Measurements from ENCODE around the gene TCF4. TPM values are rescaled to one million over a fixed set of nuclear protein-coding genes. Genes with fewer than 3 reads are reported as not detected.

TCF4 gene
- total and polyA plus RNA-seq, 7 donors = 3.5 to 149 (median 106) TPM

- whole genome bisulfite sequencing, 2 donors = 75 to 80% methylated on average over 3 of the region's 3 CpGs
- H3K4me1 ChIP-seq = peaks cover 0 to 26% (median 13%) of the 10 kb centered on the region in 4 donors
- no peak overlapping the region for H3K27ac ChIP-seq
- no peaks in the 10 kb centered on the region for H3K27me3 ChIP-seq
- TF ChIP-seq EP300 (IDR thresholded peaks at IDR 0.05) (no peak), POLR2A (IDR thresholded peaks at IDR 0.05) (no peak), POLR2AphosphoS5 (IDR thresholded peaks at IDR 0.05) (no peak)
- TF ChIP-seq, protein P1, sequence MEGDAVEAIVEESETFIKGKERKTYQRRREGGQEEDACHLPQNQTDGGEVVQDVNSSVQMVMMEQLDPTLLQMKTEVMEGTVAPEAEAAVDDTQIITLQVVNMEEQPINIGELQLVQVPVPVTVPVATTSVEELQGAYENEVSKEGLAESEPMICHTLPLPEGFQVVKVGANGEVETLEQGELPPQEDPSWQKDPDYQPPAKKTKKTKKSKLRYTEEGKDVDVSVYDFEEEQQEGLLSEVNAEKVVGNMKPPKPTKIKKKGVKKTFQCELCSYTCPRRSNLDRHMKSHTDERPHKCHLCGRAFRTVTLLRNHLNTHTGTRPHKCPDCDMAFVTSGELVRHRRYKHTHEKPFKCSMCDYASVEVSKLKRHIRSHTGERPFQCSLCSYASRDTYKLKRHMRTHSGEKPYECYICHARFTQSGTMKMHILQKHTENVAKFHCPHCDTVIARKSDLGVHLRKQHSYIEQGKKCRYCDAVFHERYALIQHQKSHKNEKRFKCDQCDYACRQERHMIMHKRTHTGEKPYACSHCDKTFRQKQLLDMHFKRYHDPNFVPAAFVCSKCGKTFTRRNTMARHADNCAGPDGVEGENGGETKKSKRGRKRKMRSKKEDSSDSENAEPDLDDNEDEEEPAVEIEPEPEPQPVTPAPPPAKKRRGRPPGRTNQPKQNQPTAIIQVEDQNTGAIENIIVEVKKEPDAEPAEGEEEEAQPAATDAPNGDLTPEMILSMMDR (IDR thresholded peaks at IDR 0.05) = no peak
- DNase-seq = no peak
- H3K9me3 ChIP-seq = no peaks in the 10 kb centered on the region
- H3K4me3 ChIP-seq = no peak overlapping the region
- H3K36me3 ChIP-seq = no peaks in the 10 kb centered on the region
- intact Hi-C loops (cut with DNase I) = no loop called here
These were observed 155.5 kb downstream of the TCF4 start for GRCh38 chr18:55432307-55433040.

GRCh38 chr18:55430026-55430425 is 158.0 kb downstream of the TCF4 start:
- 63 to 66% methylated on average over 2 of the region's 2 CpGs for WGBS, 2 donors
- DNase-seq = no peak
- Histone ChIP-seq H3K36me3 (no peaks in the 10 kb centered on the region), H3K27me3 (no peaks in the 10 kb centered on the region), H3K4me3 (no peak overlapping the region), H3K9me3 (no peaks in the 10 kb centered on the region), H3K4me1 (peaks cover 0 to 20% (median 13%) of the 10 kb centered on the region in 4 donors), H3K27ac (no peak overlapping the region)
- TF ChIP-seq EP300 (IDR thresholded peaks at IDR 0.05) (no peak), POLR2AphosphoS5 (IDR thresholded peaks at IDR 0.05) (no peak), POLR2A (IDR thresholded peaks at IDR 0.05) (no peak)
- TF ChIP-seq, protein P1 (IDR thresholded peaks at IDR 0.05) = no peak
- intact Hi-C loops (cut with DNase I) = no loop called here

- Histone ChIP-seq H3K27me3 (no peaks in the 10 kb centered on the region), H3K4me3 (no peak overlapping the region), H3K4me1 (peaks cover 0 to 10% (median 7%) of the 10 kb centered on the region in 4 donors), H3K36me3 (no peaks in the 10 kb centered on the region), H3K27ac (no peak overlapping the region), H3K9me3 (no peaks in the 10 kb centered on the region)
- 58 to 87% methylated on average over 1 of the region's 1 CpG for WGBS, 2 donors
- TF ChIP-seq POLR2A (IDR thresholded peaks at IDR 0.05) = no peak
- intact Hi-C loops (cut with DNase I) = no loop called here
- DNase-seq = no peak
These were observed 160.0 kb downstream of the TCF4 start for GRCh38 chr18:55427951-55428350.

DNA sequence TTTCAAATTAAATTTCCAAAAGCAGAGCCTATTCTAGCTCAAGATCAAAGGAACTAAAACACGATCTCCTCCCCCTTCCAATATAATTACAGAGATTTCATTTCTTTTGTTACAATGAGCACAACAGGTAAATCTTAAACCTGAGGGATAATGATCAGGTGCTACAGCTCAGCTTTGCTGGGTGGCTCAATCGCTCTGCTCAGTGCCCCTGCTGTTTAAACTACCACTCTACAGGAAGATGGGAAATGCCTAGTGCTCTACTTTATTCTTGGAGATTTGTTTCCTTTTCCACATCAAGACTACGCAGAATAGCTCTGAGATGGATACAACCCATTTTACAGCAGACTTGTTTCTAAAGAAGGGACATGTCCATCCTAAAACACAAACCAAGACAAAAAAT is 162.3 kb downstream of the TCF4 start:
- Histone ChIP-seq H3K27me3 (no peaks in the 10 kb centered on the region), H3K4me3 (no peak overlapping the region), H3K36me3 (no peaks in the 10 kb centered on the region), H3K4me1 (peaks cover 0 to 6% (median 3%) of the 10 kb centered on the region in 4 donors), H3K27ac (no peak overlapping the region), H3K9me3 (no peaks in the 10 kb centered on the region)
- TF ChIP-seq, protein P1 (IDR thresholded peaks at IDR 0.05) = no peak
- no peak for TF ChIP-seq POLR2AphosphoS5 (IDR thresholded peaks at IDR 0.05)
- TF ChIP-seq EP300 (IDR thresholded peaks at IDR 0.05) = no peak
- TF ChIP-seq POLR2A (IDR thresholded peaks at IDR 0.05) = no peak
- intact Hi-C loops (cut with DNase I) = no loop called here
- no peak for DNase-seq
- 76 to 87% methylated on average over 3 of the region's 3 CpGs for WGBS, 2 donors

DNA sequence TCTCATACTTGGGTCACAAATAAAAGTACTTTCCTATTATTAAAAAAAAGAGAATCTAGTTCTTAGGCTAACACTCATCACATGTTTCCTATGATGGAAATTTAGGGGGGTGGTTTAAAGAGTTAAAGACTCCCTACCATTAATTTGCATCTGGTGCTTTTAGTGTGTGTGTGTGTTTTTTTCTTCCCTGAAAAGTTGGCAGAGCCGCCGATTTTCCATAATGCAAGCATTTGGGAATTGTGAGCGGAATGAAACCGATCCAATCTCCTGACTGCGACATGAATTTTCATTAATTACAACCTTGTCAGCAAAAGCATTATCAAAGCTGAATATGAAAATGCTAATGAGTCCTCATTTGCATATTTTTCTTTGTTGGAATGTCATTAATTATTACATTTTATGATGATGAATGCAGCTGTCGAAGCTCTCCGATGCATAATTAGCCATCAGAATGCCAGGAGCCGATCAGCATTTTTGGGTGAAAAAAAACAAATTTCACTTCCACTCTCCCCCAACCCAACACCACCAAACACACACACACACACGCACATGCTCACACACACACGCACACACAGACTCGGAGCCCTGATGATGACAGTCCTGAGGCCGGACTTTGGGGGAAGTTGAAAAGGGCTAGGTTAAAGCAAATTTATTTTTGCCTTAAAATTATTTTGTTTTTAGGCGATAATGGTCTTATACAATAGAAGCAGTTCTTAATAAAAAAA is 165.4 kb downstream of the TCF4 start:
- H3K4me3 ChIP-seq = peak overlapping the region; percentile 10 to 38 (median 31)
- peak; percentile 72 for DNase-seq
- H3K4me1 ChIP-seq = peaks cover 0 to 19% (median 5%) of the 10 kb centered on the region in 4 donors
- WGBS, 2 donors = 60 to 76% methylated on average over 13 of the region's 13 CpGs
- H3K36me3 ChIP-seq = no peaks in the 10 kb centered on the region
- peak overlapping the region; percentile 50 to 73 (median 69) for H3K27ac ChIP-seq
- no peaks in the 10 kb centered on the region for H3K9me3 ChIP-seq
- intact Hi-C loops (cut with DNase I) = loop anchor here (2.0 kb wide), 1 partner anchor 166 kb away; the partner anchor contains the start of gene TCF4
- no peaks in the 10 kb centered on the region for H3K27me3 ChIP-seq
- TF ChIP-seq POLR2AphosphoS5 (IDR thresholded peaks at IDR 0.05) = peak in 1 of 4 donors; percentile 37
- no peak for TF ChIP-seq EP300 (IDR thresholded peaks at IDR 0.05)

All from sigmoid colon (tissue), 7 donors.